Measurements from ENCODE around the gene RBM20.

Gene RBM20

GRCh38 chr10:110887560-110887959 is 243.4 kb downstream of the RBM20 start:
- DNase-seq (ENCODE audit: extremely low read depth in 1 of 2, low read depth in 1 of 2) = no peak
